Pancreas (tissue), 10 donors: Measurements from ENCODE around the gene PHACTR4. TPM values are rescaled to one million over a fixed set of nuclear protein-coding genes. Genes with fewer than 3 reads are reported as not detected.
A peak's percentile ranks its signal among the peaks of the same experiment; 100 is the strongest.

Experiments
- ATAC-seq, 4 donors: fragments of 200-7000 bp; cut with Tn5 transposase; one replicate each; pipeline versions ENCODE4 v1.8.0 to v1.9.1; 2020; ENCODE audit warnings: mild to moderate bottlenecking in 4 of 4, moderate library complexity in 4 of 4
- DNase-seq, 6 donors: peaks; one replicate each; pipeline ENCODE4 v3.0.0-alpha.2; 2020
- FAIRE-seq: peaks from 2 replicates; lab custom pipeline; 2012; peaks lifted over from hg19 to GRCh38; lab: Jason Lieb, UNC
- H3K27ac ChIP-seq, 4 donors: fragments of 200-600 bp; sonication (generic); 1 replicate in 3 of 4; 2 replicates in 1 of 4; pipeline versions ENCODE4 v1.5.0 to v1.8.0; 2020
- H3K27me3 ChIP-seq, 4 donors: fragments of 200-600 bp; one replicate each; pipeline ENCODE4 v1.8.0; 2021
- H3K36me3 ChIP-seq, 3 donors: fragments of 200-600 bp; sonication (generic) in 1 of 3; one replicate each; pipeline versions ENCODE4 v1.5.0 to v1.8.0; 2020 to 2021
- H3K4me1 ChIP-seq, 3 donors: fragments of 200-600 bp; one replicate each; pipeline ENCODE4 v1.8.0; 2021
- H3K4me3 ChIP-seq, 4 donors: fragments of 200-600 bp; sonication (generic) in 2 of 4; one replicate each; pipeline versions ENCODE4 v1.5.0 to v1.8.0; 2020 to 2021
- H3K9me3 ChIP-seq, 4 donors: fragments of 200-600 bp; one replicate each; pipeline ENCODE4 v1.8.0; 2021
- CTCF ChIP-seq, 4 donors: fragments of 200-600 bp; sonication (generic) in 3 of 4; IDR thresholded peaks; one replicate each; pipeline versions ENCODE4 v1.5.0 to v1.8.0; 2021; ENCODE audit warnings: antibody characterized with exemption in 4 of 4
- WGBS, 2 donors: extraction: QIAGEN DNeasy Blood & Tissue Kit; methylation state at CpG; one replicate each; pipeline ENCODE4 v1.1.7; 2013; 5-methylcytosine and 5-hydroxymethylcytosine counted together
- intact Hi-C, 3 donors: fragments of 100-400 bp; cut with DNase I; formaldehyde crosslinking; loops; one replicate each; pipeline versions ENCODE4 v1.11.1 to v1.14.2; 2022
- polyA plus RNA-seq, 2 donors: library from polyadenylated mRNA; stranded (reverse); fragments of 200-250 nt; gene quantifications; one replicate each; pipeline ENCODE4 v1.2.3, GENCODE V29; 2013
- total RNA-seq, 6 donors: library from RNA; stranded (reverse); fragmentation: NEBNext Ultra II Directional in 4 of 6; extraction: Animal tissue kit (Norgen Biotek cat#: 25700) in 4 of 6; gene quantifications; one replicate each; pipeline versions ENCODE4 v1.2.1 to v1.2.4, GENCODE V29; 2021 to 2023
- donor health status: healthy with polysubstance abuse.
- donor health status: DM: no; HTN: no; CAD: no; lungs with moderate emphysema.
- donor health status: DM: no; HTN: no; CAD: no.
- donor health status: control.
- donor health status: control.
- donor health status: Bipolar disorder and iron deficiency.
- donor health status: DM: yes; HTN: yes; CAD: no.
- donor health status: DM: no; HTN: no; CAD: no.
- donor health status: DM: no; HTN: no; CAD: no.
- donor health status: DM: yes; HTN: yes; CAD: no.

PHACTR4 gene
- total and polyA plus RNA-seq, 8 donors, result 12.5 to 25.8 (median 14.1) TPM

DNA sequence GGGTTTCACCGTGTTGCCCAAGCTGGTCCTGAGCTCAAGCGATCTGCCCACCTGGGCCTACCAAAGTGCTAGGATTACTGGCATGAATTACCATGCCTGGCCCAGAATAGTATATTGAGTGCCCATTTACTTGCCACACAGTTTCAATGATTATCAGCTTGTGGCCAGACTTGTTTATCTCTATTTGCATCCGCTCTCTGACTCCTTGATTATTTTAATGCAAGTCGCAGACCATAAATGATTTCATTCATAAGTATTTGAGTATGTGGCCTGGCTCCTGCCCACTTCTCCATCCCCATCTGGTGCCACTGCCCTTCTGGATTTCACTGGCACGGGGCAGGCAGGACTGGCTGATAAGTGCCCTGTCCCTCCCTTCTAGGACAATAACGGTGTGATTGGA is 165.1 kb downstream of the PHACTR4 start:
- TF ChIP-seq CTCF (IDR thresholded peaks at IDR 0.05), result no peak
- no peak overlapping the region for H3K4me3 ChIP-seq
- H3K27ac ChIP-seq, result no peak overlapping the region
- H3K9me3 ChIP-seq, result no peaks in the 10 kb centered on the region
- no peak for DNase-seq
- intact Hi-C loops, result no loop called here
- ATAC-seq, result no peak
- no peaks in the 10 kb centered on the region for H3K27me3 ChIP-seq
- 92 to 93% methylated on average over 6 of the region's 6 CpGs for WGBS, 2 donors
- FAIRE-seq, result no peak
- H3K4me1 ChIP-seq, result no peaks in the 10 kb centered on the region
- H3K36me3 ChIP-seq, result no peaks in the 10 kb centered on the region

- FAIRE-seq (no peak), ATAC-seq (no peak), DNase-seq (no peak)
- TF ChIP-seq CTCF (IDR thresholded peaks at IDR 0.05), result no peak
- Histone ChIP-seq H3K36me3 (no peaks in the 10 kb centered on the region), H3K4me1 (no peaks in the 10 kb centered on the region), H3K27me3 (no peaks in the 10 kb centered on the region), H3K9me3 (no peaks in the 10 kb centered on the region), H3K27ac (no peak overlapping the region), H3K4me3 (no peak overlapping the region)
- WGBS, 2 donors, result 73 to 75% methylated on average over 6 of the region's 6 CpGs
- intact Hi-C loops, result no loop called here
Measured at GRCh38 chr1:28535180-28535579, 165.6 kb downstream of the PHACTR4 start.

DNA sequence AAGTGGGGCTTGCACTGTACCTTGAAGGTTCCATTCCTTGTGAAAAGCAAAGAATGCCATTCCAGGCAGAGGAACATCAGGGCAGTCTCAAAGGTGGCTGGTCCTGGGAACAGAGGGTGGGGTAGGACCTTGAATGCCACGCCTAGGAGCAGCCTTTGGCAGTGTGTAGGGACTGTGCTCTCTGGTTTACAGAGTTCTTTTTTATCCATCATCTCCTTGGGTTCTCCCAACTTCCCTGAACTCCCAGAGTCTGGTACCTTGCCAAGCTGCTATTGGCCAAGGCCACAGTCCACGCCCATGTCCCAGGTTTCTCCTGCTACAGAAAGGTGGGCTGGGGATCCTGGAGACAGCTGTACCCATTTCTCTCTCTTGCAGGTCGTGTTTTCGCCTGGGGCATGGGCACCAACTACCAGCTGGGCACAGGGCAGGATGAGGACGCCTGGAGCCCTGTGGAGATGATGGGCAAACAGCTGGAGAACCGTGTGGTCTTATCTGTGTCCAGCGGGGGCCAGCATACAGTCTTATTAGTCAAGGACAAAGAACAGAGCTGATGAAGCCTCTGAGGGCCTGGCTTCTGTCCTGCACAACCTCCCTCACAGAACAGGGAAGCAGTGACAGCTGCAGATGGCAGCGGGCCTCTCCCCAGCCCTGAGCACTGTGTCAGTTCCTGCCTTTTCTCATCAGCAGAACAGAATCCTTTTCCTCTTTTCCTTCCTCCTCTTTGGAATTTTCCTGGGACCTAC is 168.1 kb downstream of the PHACTR4 start:
- 66 to 74% methylated on average over 8 of the region's 8 CpGs for WGBS, 2 donors
- no peak overlapping the region for H3K27ac ChIP-seq
- FAIRE-seq, result no peak
- H3K27me3 ChIP-seq, result no peaks in the 10 kb centered on the region
- no peak overlapping the region for H3K4me3 ChIP-seq
- ATAC-seq, result peak in 3 of 4 donors; percentile 18 to 54 (median 18)
- H3K36me3 ChIP-seq, result no peaks in the 10 kb centered on the region
- no peak for TF ChIP-seq CTCF (IDR thresholded peaks at IDR 0.05)
- H3K9me3 ChIP-seq, result no peaks in the 10 kb centered on the region
- intact Hi-C loops, result no loop called here
- no peaks in the 10 kb centered on the region for H3K4me1 ChIP-seq
- no peak for DNase-seq

- WGBS, 2 donors, result 85 to 90% methylated on average over 6 of the region's 6 CpGs
- H3K36me3 ChIP-seq, result no peaks in the 10 kb centered on the region
- FAIRE-seq, result no peak
Measured at GRCh38 chr1:28538286-28538685, 168.7 kb downstream of the PHACTR4 start.

More at GRCh38 chr1:28538286-28538685, 168.7 kb downstream of the PHACTR4 start:
- ATAC-seq (no peak), DNase-seq (no peak)
- Histone ChIP-seq H3K4me3 (no peak overlapping the region), H3K4me1 (no peaks in the 10 kb centered on the region), H3K27me3 (no peaks in the 10 kb centered on the region), H3K9me3 (no peaks in the 10 kb centered on the region), H3K27ac (no peak overlapping the region)
- intact Hi-C loops, result no loop called here
- TF ChIP-seq CTCF (IDR thresholded peaks at IDR 0.05), result no peak
